B cell (primary cell): ENCODE data around the gene RAB28. TPM values are rescaled to one million over a fixed set of nuclear protein-coding genes. Genes with fewer than 3 reads are reported as not detected.

ENCODE experiments used
- ATAC-seq: fragments of 200-7000 bp; cut with Tn5 transposase; one replicate; pipeline ENCODE4 v1.10.0; 2021; ENCODE audit warnings: low read depth, mild to moderate bottlenecking, moderate number of reproducible peaks, moderate library complexity
- CTCF ChIA-PET: fragments of 350-600 bp; sonication (Branson Sonifier 250); formaldehyde crosslinking; loops from one replicate; lab custom pipeline; 2021; ENCODE audit warnings: antibody characterized with exemption, inconsistent platforms; lab: Charles Lee
- POLR2A ChIA-PET: fragments of 350-600 bp; sonication (Branson Sonifier 250); formaldehyde crosslinking; loops from one replicate; lab custom pipeline; 2021; ENCODE audit warnings: antibody characterized with exemption; lab: Charles Lee
- DNase-seq: peaks from one replicate; pipeline ENCODE4 v3.0.0; 2013
- H2AFZ ChIP-seq: 2 replicates; pipeline ENCODE4 v1.6.1; 2012; ENCODE audit warnings: mild to moderate bottlenecking, low read depth, low read length; ENCODE audit not compliant: insufficient read depth, poor library complexity, severe bottlenecking
- H3K27ac ChIP-seq, 2 donors: 1 replicate in 1 of 2; 2 replicates in 1 of 2; pipeline ENCODE4 v1.5.1; 2012 to 2013; ENCODE audit warnings: low read length in 2 of 2, mild to moderate bottlenecking in 2 of 2, moderate library complexity in 1 of 2
- H3K27me3 ChIP-seq, 4 experiments: fragments of 200-600 bp in 1 of 4; sonication (generic) in 1 of 4; replicated peaks in 1 of 4; 1 replicate in 2 of 4; 2 replicates in 2 of 4; pipeline versions ENCODE4 v1.6.1 to v1.7.0; 2013 to 2016; ENCODE audit warnings: low read length in 3 of 4, mild to moderate bottlenecking in 2 of 4, mixed read lengths in 1 of 4, moderate library complexity in 1 of 4; ENCODE audit not compliant: insufficient read depth in 4 of 4, control insufficient read depth in 3 of 4; ENCODE audit errors: control extremely low read depth in 1 of 4
- H3K36me3 ChIP-seq, 2 experiments: replicated peaks in 1 of 2; 1 replicate in 1 of 2; 2 replicates in 1 of 2; pipeline versions ENCODE4 v1.6.1 to v1.7.1; 2013; ENCODE audit warnings: low read length in 1 of 2; ENCODE audit not compliant: insufficient read depth in 2 of 2, control insufficient read depth in 1 of 2; ENCODE audit errors: control extremely low read depth in 1 of 2, extremely low read depth in 1 of 2
- H3K4me1 ChIP-seq, 2 donors: fragments of 200-600 bp in 1 of 2; sonication (generic) in 1 of 2; 1 replicate in 1 of 2; 2 replicates in 1 of 2; pipeline versions ENCODE4 v1.5.1 to v1.6.1; 2013 to 2017; ENCODE audit warnings: low read length in 2 of 2; ENCODE audit not compliant: control insufficient read depth in 2 of 2, insufficient read depth in 2 of 2
- H3K4me2 ChIP-seq: replicated peaks from 2 replicates; pipeline ENCODE3; 2012; ENCODE audit warnings: mild to moderate bottlenecking, low read depth, low read length; ENCODE audit not compliant: poor library complexity, severe bottlenecking
- H3K4me3 ChIP-seq, 5 experiments: fragments of 200-600 bp in 1 of 5; sonication (generic) in 1 of 5; 1 replicate in 3 of 5; 2 replicates in 2 of 5; pipeline versions ENCODE4 v1.5.1 to v1.7.0; 2011 to 2016; ENCODE audit warnings: low read length in 4 of 5, mild to moderate bottlenecking in 4 of 5, low read depth in 2 of 5, control low read depth in 1 of 5, moderate library complexity in 1 of 5; ENCODE audit not compliant: insufficient read depth in 1 of 5; ENCODE audit errors: control extremely low read depth in 1 of 5, extremely low read depth in 1 of 5
- H3K79me2 ChIP-seq: fragments of 200-600 bp; sonication (generic); one replicate; pipeline ENCODE4 v1.6.0; 2016; ENCODE audit warnings: low read length; ENCODE audit not compliant: control insufficient read depth, insufficient read depth
- H3K9ac ChIP-seq: fragments of 200-600 bp; sonication (generic); 2 replicates; pipeline ENCODE4 v1.6.1; 2017; ENCODE audit warnings: mild to moderate bottlenecking, low read length, moderate library complexity
- H3K9me3 ChIP-seq, 3 donors: one replicate each; pipeline versions ENCODE4 v1.6.1 to v1.7.1; 2013; ENCODE audit warnings: low read length in 2 of 3; ENCODE audit not compliant: control insufficient read depth in 2 of 3, insufficient read depth in 1 of 3; ENCODE audit errors: control extremely low read depth in 1 of 3
- H4K20me1 ChIP-seq: 2 replicates; pipeline ENCODE4 v1.6.0; 2012; ENCODE audit warnings: mild to moderate bottlenecking, low read length; ENCODE audit not compliant: insufficient read depth, control insufficient read depth, poor library complexity, severe bottlenecking
- H3K27ac Mint-ChIP-seq: one replicate; pipeline ENCODE4 v1.8.0; 2021; ENCODE audit warnings: mixed read lengths
- H3K27me3 Mint-ChIP-seq: one replicate; pipeline ENCODE4 v1.8.0; 2021; ENCODE audit warnings: mixed read lengths
- H3K4me1 Mint-ChIP-seq: one replicate; pipeline ENCODE4 v1.8.0; 2021; ENCODE audit warnings: mixed read lengths
- H3K4me3 Mint-ChIP-seq: one replicate; pipeline ENCODE4 v1.8.0; 2021; ENCODE audit warnings: mixed read lengths
- H3K9me3 Mint-ChIP-seq: one replicate; pipeline ENCODE4 v1.8.0; 2022; ENCODE audit warnings: mixed read lengths; ENCODE audit not compliant: insufficient read depth
- EZH2 ChIP-seq: IDR thresholded peaks from 2 replicates; pipeline ENCODE4 v1.6.1; 2012; ENCODE audit warnings: borderline replicate concordance, low read depth, mild to moderate bottlenecking, moderate library complexity, low read length; ENCODE audit not compliant: insufficient read depth, poor library complexity, severe bottlenecking
- WGBS: methylation state at CpG from one replicate; pipeline ENCODE4 v1.1.5; 2013; ENCODE audit warnings: missing lambda C conversion rate; ENCODE audit not compliant: insufficient coverage; 5-methylcytosine and 5-hydroxymethylcytosine counted together
- intact Hi-C: fragments of 100-400 bp; cut with micrococcal nuclease; formaldehyde crosslinking; loops from one replicate; pipeline ENCODE4 v1.10.0; 2022
- polyA plus RNA-seq: library from polyadenylated mRNA; depleted of rRNA; stranded (reverse); fragments of >200 nt; gene quantifications from 2 replicates; pipeline ENCODE4 v1.2.3, GENCODE V29; 2012
- total RNA-seq, 2 donors: library from RNA; stranded (reverse); fragments of 120-200 nt in 1 of 2; gene quantifications; 1 replicate in 1 of 2; 2 replicates in 1 of 2; pipeline versions ENCODE4 v1.2.3 to v1.2.4, GENCODE V29; 2013 to 2022
- TF ChIP-seq, protein P1 (sequence below): fragments of 200-600 bp; IDR thresholded peaks from one replicate; pipeline ENCODE4 v1.8.0; 2022; ENCODE audit warnings: antibody characterized with exemption, mild to moderate bottlenecking

Gene RAB28
- total and polyA plus RNA-seq, 2 donors (not counting 1 experiment from before 2014, with no cell fraction given), result 7.2 to 17.4 TPM

DNA sequence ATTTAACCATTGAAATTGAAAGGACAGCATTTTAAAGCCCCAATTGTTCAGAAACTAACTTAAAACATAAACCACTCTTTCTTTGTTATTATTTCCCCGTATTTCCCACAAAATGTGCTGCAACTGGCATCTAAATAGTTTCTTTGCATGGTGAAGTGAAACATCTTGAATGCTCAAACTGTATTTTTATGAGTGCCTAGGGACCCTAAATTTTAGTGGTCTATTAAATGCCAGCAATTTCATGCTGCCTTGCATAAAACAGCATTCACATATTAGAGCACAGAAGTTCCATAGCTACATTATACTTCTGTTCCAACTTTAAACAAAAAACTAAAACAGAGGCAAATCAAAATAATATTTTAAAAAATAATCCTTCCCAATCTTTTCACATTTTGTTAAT, 5.4 kb downstream of the RAB28 start:
- Histone ChIP-seq H3K4me1 (peaks cover 10 to 11% of the 10 kb centered on the region in 2 donors), H3K27me3 (no peaks in the 10 kb centered on the region), H3K4me3 (no peak overlapping the region), H3K79me2 (peaks cover 12% of the 10 kb centered on the region), H3K27ac (no peak overlapping the region), H4K20me1 (no peaks in the 10 kb centered on the region), H3K36me3 (peaks cover 2 to 9% of the 10 kb centered on the region in 2 experiments), H3K4me2 (no peak overlapping the region), H3K9me3 (no peaks in the 10 kb centered on the region), H2AFZ (no peak overlapping the region), H3K9ac (no peak overlapping the region)
- ChIA-PET POLR2A (no interaction called here), CTCF (no interaction called here)
- H3K27ac Mint-ChIP-seq, result no peak overlapping the region
- no peak overlapping the region for H3K4me3 Mint-ChIP-seq
- 80% methylated on average over 1 of the region's 1 CpG for WGBS
- no peak for DNase-seq
- TF ChIP-seq, protein P1, sequence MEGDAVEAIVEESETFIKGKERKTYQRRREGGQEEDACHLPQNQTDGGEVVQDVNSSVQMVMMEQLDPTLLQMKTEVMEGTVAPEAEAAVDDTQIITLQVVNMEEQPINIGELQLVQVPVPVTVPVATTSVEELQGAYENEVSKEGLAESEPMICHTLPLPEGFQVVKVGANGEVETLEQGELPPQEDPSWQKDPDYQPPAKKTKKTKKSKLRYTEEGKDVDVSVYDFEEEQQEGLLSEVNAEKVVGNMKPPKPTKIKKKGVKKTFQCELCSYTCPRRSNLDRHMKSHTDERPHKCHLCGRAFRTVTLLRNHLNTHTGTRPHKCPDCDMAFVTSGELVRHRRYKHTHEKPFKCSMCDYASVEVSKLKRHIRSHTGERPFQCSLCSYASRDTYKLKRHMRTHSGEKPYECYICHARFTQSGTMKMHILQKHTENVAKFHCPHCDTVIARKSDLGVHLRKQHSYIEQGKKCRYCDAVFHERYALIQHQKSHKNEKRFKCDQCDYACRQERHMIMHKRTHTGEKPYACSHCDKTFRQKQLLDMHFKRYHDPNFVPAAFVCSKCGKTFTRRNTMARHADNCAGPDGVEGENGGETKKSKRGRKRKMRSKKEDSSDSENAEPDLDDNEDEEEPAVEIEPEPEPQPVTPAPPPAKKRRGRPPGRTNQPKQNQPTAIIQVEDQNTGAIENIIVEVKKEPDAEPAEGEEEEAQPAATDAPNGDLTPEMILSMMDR, result no peak
- TF ChIP-seq EZH2, result no peak
- intact Hi-C loops, result no loop called here
- no peaks in the 10 kb centered on the region for H3K9me3 Mint-ChIP-seq
- H3K4me1 Mint-ChIP-seq, result peaks cover 15% of the 10 kb centered on the region
- no peaks in the 10 kb centered on the region for H3K27me3 Mint-ChIP-seq
- no peak for ATAC-seq

DNA sequence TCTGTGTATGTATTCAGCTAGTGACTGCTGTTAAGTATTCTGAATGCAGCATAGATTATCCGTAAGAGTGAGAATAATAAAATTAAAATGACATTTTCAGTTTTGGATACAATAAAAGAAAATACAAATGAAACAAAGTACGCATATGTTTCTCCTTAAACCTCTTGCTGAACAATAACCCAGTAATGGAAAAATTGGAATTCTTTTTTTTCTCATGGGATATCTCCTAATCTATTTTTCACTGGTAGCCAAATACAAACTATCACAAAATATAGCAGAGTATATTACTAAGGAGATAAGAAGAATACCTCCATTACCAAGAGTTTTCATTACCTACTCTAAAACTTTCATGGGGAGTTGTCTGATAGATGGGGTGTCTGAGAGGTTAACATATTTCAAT, 6.0 kb downstream of the RAB28 start:
- H3K9ac ChIP-seq, result no peak overlapping the region
- no peaks in the 10 kb centered on the region for H3K9me3 Mint-ChIP-seq
- ChIA-PET POLR2A (no interaction called here), CTCF (interaction anchor here (1.6 kb wide), 1 partner anchor 13 kb away, joined by 3 read pairs; no protein-coding TSS in a partner anchor)
- H3K27ac Mint-ChIP-seq, result no peak overlapping the region
- no peak overlapping the region for H2AFZ ChIP-seq
- no CpG with 5 or more reads among the region's 2 CpGs for WGBS
- no peaks in the 10 kb centered on the region for H3K27me3 Mint-ChIP-seq
- no peak overlapping the region for H3K4me2 ChIP-seq
- no peak overlapping the region for H3K4me3 Mint-ChIP-seq
- TF ChIP-seq, protein P1, result no peak
- no peak for TF ChIP-seq EZH2
- H3K4me1 Mint-ChIP-seq, result peaks cover 9% of the 10 kb centered on the region
- no peak overlapping the region for H3K27ac ChIP-seq
- no peaks in the 10 kb centered on the region for H4K20me1 ChIP-seq
- peaks cover 6% of the 10 kb centered on the region for H3K79me2 ChIP-seq
- H3K36me3 ChIP-seq, result peaks cover 2 to 12% of the 10 kb centered on the region in 2 experiments
- no peaks in the 10 kb centered on the region for H3K9me3 ChIP-seq
- no peak for ATAC-seq
- DNase-seq, result no peak
- intact Hi-C loops, result no loop called here
- H3K4me3 ChIP-seq, result no peak overlapping the region
- H3K4me1 ChIP-seq, result peaks cover 5% of the 10 kb centered on the region in 2 donors
- no peaks in the 10 kb centered on the region for H3K27me3 ChIP-seq
